ENCODE measurements around the gene TTC23.

GRCh38 chr15:99187936-99188335 is 61.4 kb downstream of the TTC23 start:
- no peak for TF ChIP-seq EGR1 (IDR thresholded peaks at IDR 0.05)
- no peak for TF ChIP-seq NFIC (IDR thresholded peaks at IDR 0.05)
- no peak for TF ChIP-seq RAD21 (IDR thresholded peaks at IDR 0.05; ENCODE audit: low read depth)
- TF ChIP-seq REST (IDR thresholded peaks at IDR 0.05; ENCODE audit: low read depth) = no peak
- no peak for TF ChIP-seq TAF1 (IDR thresholded peaks at IDR 0.05; ENCODE audit: low read depth)
